HG03039 (cell line): ENCODE measurements around the gene SPACA5.
A peak's percentile ranks its signal among the peaks of the same experiment; 100 is the strongest.
"Not testable (repeated sequence)": the region's sequence is repeated elsewhere in the genome, so short reads cannot be mapped to it uniquely, and the experiment has no call there.

Source experiments
- ATAC-seq: cut with Tn5 transposase; IDR thresholded peaks from one replicate; pipeline ENCODE4 v1.9.1; 2021; ENCODE audit warnings: mild to moderate bottlenecking, moderate library complexity; ENCODE audit not compliant: unreplicated experiment

Gene SPACA5

DNA sequence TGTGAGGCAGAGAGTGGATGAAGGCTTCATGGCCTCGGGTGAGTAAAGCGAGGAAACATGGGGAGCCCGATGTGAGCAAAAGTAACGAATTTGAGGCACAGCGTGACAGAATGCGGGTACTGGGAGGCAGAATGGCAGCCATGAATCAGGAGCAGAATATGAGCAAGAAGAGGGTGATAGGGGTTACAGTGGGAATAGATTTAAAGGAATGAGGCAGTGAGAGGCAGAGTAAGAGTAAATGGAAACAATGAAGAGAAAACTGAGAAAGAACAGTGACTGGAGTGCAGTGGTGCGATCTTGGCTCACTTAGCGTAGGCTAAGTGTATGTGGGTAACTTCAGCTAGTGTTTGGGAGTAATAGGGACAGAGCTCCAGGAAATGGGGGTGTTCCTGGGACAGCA lies at the start of gene SPACA5:
Gene SPACA5 (plus strand): TSS at position 301 of the 400 bp plus-strand sequence. CDS start 815 bp downstream, outside the sequence.
- ATAC-seq, result not testable (repeated sequence)

DNA sequence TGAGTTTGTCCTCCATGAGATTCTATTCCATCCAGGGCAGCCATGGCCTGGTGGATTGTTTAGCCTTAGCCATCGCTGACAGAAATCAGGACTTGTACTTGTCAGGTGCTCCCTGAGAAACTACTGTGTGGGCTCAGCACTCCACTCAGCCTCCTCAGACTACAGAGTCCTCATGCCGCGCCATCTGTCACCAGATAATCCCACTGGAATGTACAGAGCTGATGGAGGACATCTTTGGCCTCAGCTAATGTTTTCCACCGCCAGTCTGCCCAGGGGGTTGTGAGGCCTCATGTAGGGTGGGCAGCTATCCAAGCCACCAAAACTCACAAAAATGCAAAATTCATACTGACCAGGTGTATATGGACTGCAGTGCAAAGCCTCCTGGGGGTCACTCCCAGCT lies 48.6 kb upstream of the SPACA5 start:
- ATAC-seq, result not testable (repeated sequence)

DNA sequence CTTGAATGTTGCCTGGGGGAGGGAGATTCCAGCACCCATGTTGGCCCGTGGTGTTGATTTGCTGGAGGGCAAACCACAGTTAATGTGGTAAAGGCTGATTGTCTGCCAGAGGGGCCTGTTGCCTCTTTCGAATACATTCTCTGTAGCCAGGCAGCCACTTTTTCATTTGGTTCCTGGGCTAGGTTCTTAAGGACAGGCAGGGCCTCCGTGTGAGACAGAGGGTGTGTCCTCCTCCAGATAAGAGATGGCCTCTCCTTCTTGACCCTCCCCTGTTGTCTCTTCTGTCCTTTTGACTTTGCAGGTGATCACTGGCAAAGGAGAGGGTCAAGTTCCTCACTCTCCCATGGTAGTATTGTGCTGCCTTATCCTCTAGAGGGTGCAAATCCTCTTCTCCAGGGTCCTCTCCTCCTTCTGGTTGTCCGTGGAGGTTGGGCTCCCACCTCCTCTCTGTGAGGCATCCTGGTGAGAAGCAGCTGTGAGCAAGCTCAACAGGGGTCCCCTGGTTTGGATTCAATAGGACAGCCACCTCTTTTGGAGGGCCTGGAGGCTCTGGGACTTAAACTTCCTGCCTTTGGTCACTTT lies 47.9 kb upstream of the SPACA5 start:
- no peak for ATAC-seq

DNA sequence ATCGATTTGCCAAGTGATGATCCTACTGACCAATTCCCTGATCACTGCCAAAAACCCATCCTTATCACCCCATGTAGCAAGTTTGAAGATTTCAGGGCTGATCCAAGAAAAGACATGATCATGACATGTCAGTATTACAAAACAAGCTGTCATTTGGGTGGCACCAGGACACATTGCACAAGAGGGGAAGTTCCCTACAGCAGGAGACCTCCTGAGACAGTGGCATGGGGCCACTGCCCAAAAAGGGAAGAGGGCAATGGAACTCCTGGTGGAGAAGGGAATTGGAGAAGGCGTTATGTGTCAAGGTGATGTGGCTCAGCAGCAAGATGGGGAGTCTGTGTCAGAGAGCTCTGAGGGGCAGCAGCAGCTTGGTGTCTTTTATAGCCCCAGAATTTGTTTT lies 46.4 kb upstream of the SPACA5 start:
- no peak for ATAC-seq

DNA sequence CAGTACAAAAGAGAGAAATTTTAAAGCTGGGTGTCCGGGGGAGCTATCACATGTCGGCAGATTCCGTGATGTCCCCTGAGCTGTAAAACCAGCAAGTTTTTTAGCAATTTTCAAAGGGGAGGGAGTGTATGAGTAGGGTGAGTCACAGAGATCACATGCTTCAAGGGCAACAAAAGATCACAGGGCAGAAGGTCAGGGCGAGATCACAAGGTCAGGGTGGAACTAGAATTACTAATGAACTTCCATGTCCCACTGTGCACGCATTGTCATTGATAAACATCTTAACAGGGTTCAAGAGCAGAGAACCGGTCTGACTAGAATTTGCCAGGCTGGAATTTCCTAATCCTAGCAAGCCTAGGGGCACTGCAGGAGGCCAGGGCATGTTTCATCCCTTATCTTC lies 45.0 kb upstream of the SPACA5 start:
- not testable (repeated sequence) for ATAC-seq

DNA sequence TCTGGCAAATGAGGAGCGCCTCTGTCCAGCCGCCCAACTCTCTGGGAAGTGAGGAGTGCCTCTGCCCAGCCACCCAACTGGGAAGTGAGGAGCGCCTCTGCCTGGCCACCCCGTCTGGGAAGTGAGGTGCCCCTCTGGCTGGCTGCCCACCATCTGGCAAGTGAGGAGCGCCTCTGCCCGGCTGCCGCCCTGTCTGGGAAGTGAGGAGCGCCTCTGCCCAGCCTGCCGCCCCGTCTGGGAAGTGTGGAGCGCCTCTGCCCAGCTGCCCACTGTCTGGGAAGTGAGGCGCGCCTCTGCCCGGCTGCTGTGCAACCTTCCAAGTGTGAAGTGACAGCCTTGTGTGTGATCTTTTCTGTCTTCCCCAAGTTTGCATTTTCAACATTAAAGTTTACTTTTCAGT lies 41.3 kb upstream of the SPACA5 start:
- not testable (repeated sequence) for ATAC-seq

DNA sequence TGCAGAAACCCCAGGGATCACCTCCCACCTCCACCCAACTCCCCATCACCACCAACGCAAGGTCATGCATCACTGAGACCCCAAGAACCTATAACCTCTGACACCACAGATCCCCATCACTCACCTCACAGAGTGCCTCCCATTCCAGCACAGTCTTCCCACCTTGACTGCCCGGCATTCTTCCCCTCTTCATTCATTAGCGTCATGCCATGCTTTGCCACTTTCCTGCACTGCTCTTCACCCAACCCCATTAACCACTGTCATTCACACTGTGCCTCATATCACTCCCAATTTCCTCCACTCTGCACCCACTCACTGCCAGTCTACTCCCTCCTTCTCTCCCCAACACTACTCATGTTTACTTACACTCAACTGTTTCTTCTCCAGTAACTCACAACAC lies 33.6 kb upstream of the SPACA5 start:
- ATAC-seq, result no peak

DNA sequence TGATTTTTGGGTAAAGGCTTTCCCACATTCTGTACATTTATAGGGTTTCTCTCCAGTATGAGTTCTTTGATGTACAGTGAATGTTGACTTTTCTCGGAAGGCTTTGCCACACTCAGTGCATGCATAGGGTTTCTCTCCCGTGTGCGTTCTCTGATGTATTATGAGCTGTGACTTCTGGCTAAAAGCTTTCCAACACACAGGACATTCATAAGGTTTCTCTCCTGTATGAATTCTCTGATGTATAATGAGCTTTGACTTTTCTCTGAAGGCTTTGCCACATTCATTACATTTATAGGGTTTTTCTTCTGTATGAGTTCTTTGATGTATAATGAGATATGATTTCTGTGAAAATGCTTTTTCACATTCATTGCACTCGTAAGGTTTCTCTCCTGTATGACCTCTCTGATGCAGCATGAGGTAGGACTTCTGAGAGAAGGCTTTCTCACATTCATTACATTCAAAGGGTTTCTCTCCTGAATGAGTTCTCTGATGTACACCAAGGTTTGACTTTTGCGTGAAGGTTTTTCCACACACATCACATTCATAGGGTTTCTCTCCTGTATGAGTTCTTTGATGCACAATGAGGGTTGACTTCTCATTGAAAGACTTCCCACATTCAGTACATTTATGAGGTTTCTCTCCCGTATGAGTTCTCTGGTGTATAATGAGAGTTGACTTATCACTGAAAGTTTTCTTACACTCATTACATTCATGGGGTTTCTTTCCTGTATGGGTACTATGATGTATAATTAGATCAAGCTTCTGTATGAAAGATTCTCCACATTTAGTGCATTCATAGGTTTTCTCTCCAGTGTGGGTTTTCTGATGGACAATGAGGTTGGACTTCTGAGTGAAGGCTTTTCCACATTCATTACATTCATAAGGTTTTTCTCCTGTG lies 30.3 kb upstream of the SPACA5 start:
- ATAC-seq, result no peak

DNA sequence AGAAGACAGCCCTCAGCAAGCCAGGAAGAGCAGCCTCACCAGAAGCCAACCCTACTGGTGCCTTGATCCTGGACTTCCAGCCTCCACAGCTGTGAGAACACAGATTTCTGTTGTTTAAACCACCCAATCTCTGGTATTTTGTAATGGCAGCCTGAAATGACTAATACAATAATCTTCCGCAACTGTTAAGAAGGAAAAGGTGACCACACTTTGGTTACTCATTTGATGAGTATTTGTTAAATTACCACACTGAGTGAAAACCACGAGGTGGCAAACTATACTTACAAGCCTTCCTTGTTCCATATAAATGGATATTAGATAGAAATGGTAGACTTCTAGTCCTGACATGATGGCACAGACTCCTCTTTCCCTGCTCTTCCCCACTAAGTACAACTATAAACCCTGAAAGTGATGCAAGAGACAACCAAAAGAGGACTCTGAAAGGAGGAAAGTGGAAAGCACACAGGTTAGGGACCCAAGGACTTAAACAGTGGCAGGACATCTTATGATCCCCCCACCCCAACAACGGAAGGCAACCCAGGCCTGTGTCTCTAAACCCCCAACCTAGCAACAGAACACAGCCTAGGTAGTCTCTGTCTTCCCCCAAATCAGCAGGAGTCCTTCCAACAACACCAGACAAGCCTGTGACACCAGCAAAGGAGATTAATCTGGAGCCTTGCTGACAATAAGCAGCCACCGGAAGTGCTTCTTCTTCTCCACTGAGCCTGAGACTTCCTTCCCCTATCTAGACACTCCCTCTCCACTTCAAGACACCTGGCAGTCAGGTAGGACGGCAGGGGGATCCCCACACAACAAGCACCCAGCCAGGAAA lies 15.3 kb upstream of the SPACA5 start:
- ATAC-seq, result no peak

DNA sequence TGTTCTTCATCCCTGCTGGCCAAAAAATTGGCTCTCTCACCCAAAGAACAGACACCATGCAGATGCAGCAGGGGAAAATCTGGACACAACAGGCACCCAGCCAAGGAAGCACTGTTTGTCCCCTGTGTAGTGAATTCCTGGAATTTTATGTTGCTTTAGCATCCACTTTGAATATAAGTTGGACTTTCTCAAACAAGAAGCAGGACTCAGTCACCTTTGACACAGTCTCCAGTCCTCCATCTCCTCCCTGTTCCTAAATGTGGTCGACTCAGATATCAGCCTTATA lies 14.8 kb upstream of the SPACA5 start:
- ATAC-seq, result no peak

DNA sequence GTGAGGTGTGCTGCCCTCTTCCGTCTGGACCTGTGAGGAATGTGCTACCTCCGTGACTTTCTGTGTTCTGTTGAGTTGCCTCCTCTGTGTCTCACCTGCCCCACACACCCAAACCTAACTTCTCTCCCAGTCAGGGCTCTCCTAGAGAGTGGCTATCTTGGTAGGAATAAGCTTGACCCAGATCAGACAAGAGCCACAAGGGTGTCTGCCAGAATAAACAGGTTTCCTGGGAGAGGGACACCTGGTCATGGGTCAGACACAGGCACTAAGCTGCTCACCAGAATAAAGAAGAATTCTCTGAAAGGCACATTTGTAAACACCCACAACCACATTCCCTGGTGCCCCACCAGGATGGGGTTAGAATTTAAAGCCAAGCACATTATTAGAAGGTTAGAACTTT lies 14.1 kb upstream of the SPACA5 start:
- no peak for ATAC-seq

DNA sequence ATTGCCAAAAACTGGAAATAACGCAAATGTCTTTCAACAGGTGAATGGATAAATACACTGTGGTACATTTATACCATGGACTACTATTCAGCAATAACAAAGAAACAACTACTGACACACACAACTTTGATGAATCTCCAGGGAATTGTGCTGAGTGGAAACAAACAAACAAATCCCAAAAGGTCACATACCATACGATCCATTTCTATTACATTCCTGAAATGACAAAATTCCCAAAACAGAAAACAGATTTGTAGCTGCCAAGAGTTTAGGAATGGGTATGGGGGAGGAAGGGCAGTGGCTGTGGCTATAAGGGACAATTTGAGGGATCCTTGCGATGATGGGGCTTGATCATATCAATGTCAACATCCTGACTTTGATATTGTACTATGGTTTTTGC lies 5.5 kb upstream of the SPACA5 start:
- ATAC-seq, result no peak

DNA sequence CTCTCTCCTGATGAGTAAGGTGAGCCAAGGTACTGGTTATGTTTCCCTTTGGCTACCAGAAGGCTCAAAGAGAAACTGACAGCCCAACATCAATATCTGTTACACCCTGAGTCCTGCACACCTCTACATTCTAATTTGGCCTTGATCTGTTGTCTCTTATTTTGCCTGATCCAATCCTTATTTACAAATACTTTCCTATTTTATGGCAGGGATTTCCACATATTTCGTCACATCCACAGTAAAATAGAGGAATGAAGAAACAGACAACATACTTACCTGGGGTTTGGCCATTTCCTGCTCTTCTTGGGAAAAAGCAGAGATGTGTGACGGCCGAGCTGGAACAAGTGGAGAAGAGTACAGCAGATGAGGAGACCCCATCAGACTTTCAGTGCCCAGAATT lies 4.5 kb upstream of the SPACA5 start:
- ATAC-seq, result no peak

DNA sequence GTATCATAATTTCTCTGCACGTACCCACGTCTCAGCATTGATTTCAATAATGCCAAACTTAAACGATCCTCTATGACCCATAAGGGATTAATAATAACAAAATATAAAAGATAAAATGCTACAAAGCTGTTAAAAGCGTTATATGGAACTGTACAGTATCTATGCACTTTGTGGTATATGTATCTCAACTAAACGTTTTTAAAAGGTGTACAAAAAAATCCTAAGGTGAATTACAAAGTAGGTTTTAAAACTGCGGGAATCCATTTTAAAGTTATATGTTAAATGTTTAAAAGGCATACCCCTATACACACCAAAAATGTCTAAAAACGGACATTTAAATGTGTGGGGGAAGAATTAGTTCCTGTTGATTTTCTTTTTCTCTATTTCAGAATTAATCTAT lies 3.9 kb upstream of the SPACA5 start:
- no peak for ATAC-seq

DNA sequence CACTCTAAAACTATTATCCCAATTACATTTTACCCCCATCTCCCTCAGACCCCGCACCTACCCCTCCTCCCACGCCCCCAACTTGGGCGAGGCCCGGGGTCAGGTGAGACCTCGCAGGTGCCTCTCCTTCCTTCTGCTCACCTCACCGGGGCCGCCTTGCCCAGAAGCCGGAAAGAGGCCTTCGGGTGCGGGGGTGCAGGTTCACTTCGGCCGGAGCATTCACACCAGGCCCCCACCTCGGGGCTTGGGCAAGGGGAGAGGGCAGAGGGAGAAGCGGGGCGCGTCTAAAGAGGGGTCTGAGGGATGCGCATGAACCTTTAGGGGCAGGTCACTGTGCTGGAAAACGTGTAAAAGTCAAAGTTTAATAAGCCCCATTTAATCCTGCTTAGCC lies 3.4 kb upstream of the SPACA5 start:
- no peak for ATAC-seq

DNA sequence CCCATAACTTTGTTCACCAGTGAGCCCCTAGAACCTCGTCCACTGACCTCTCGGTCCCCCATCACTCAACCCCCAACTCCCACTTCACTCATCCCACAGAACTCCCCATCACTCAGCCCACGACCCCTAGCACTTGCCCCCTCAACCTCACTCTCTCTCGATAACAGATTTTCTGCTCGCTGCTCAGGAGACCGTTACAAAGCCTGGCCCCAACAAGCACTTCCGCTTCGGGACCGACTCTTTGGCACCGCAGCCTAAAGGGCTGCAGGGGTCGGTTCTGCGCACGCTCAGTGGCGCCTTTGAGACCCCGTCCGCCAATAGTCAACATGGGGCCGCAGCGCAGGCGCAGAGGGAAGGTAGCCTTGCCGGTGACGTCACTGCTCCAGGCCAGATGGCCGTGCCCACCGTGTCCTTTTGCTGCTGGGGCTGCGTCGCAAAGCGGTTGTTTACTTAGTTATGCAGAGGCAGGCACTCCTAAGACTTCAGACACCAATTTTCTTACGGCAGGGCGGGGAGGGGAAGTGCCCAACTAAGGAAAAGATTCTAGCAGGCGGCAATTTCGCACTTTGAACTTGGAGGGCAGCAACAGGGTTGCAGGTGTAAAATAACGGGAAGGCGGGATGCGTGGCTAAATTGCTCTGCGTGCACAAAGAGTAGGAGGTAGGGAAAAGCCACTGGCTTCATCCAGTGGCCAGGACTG lies 2.9 kb upstream of the SPACA5 start, which contains the start of gene ZNF182:
Gene ZNF182 (minus strand): TSS at position 232 of the 700 bp plus-strand sequence. CDS start 1,380 bp downstream, outside the sequence.
- peak; percentile 88 for ATAC-seq

DNA sequence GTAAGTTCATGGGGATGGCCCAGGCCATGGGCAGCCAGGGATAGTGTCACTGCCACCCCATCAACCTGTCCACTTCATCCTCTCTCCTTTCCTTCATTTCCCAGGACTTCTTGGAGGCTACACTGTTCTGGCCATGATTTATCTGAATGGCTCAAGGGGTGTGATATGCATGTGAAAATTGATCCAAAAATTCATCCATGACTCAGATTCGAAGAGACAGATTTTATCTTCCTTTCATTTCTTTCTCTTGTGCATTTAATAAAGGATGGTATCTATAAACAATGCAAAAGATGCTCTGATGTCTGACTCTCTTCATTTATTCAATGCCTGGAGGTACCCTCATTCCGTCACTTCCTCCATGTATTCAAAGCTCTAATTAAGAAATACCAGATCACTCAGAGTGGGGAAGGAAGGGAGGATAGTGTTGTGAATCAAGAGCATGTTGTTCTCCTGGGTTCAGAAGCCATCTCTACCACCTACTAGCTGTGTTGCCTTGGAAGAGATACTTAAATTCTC lies 2.7 kb downstream of the SPACA5 start:
- ATAC-seq, result not testable (repeated sequence)

DNA sequence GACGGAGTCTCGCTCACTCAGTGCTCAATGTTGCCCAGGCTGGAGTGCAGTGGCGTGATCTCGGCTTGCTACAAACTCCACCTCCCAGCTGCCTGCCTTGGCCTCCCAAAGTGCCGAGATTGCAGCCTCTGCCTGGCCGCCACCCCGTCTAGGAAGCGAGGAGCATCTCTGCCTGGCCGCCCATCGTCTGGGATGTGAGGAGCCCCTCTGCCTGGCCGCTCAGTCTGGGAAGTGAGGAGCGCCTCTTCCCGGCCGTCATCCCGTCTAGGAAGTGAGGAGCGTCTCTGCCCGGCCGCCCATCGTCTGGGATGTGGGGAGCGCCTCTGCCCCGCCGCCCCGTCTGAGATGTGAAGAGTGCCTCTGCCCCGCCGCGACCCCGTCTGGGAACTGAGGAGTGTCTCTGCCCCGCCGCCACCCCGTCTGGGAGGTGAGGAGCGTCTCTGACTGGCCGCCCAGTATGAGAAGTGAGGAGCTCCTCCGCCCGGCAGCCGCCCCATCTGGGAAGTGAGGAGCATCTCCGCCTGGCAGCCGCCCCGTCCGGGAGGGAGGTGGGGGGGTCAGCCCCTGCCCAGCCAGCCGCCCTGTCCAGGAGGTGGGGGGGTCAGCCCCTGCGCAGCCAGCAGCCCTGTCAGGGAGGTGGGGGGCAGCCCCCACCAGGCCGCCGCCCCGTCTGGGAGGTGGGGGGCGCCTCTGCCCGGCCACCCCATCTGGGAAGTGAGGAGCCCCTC lies 10.0 kb downstream of the SPACA5 start:
- not testable (repeated sequence) for ATAC-seq

DNA sequence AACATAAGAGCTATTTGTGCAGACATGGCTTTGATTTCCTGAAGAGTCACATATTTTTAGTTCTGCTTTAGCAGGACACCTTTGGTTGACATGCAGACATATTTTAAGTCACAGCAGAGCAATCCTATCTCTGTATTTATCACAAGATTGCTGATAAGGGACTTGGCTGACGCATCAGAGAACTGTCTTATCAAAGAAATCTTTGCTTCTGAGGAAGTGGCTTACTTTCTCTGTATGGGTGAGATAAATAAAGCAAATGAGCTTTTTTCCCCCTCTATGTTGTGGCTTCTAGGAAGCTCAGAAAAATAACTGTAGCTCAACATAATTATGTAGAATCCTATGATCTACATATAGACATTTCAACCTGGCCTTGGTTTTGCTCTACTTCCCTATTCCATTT lies 13.1 kb downstream of the SPACA5 start:
- not testable (repeated sequence) for ATAC-seq

DNA sequence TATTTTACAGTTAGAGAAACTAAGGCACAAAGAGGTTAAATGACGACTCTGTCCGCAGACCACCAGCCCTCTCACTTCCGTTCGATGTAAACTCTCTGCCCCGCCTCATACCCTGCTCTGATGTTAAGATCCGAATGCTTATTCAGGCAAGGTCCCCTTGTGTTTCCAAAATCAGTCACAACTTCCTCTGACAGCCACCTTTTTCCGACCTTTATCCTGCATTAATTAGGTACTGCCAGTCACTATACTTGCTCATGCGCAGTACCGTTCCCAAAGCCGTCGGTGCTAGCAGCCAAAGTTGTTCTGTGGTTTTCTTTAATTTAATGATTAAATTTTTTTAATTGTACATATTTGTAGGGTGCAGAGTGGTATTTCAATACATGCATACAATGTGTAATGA lies 13.7 kb downstream of the SPACA5 start:
- ATAC-seq, result not testable (repeated sequence)
